LHCN-M2 (cell line): ENCODE measurements around the gene SMIM5. TPM values are rescaled to one million over a fixed set of nuclear protein-coding genes. Genes with fewer than 3 reads are reported as not detected.

Source experiments
- DNase-seq: peaks from one replicate; pipeline ENCODE4 v3.0.0-alpha.2; 2012; ENCODE audit warnings: low read depth
- total RNA-seq: library from RNA; depleted of rRNA; stranded (reverse); fragments of >200 nt; gene quantifications from 2 replicates; pipeline ENCODE4 v1.2.3, GENCODE V29; 2014

SMIM5 gene
- total RNA-seq, 1 experiment from 2014 or later: 0.17 TPM

- no peak for DNase-seq
Observed at GRCh38 chr17:75602644-75603043, 30.6 kb upstream of the SMIM5 start.

- DNase-seq: no peak
Observed at GRCh38 chr17:75603123-75603522, 30.1 kb upstream of the SMIM5 start.

- DNase-seq: no peak
Observed at GRCh38 chr17:75604034-75604695, 29.1 kb upstream of the SMIM5 start.

GRCh38 chr17:75605790-75606189, 27.4 kb upstream of the SMIM5 start:
- DNase-seq: no peak

GRCh38 chr17:75607086-75607485, 26.1 kb upstream of the SMIM5 start:
- DNase-seq: no peak

GRCh38 chr17:75610103-75610984, 22.9 kb upstream of the SMIM5 start:
- DNase-seq: peak; percentile 13

- no peak for DNase-seq
Observed at GRCh38 chr17:75611851-75612429, 21.3 kb upstream of the SMIM5 start.

- no peak for DNase-seq
Observed at GRCh38 chr17:75612906-75613626, 20.2 kb upstream of the SMIM5 start.

GRCh38 chr17:75614006-75614405, 19.2 kb upstream of the SMIM5 start:
- no peak for DNase-seq

GRCh38 chr17:75614556-75615270, 18.5 kb upstream of the SMIM5 start:
- no peak for DNase-seq

- no peak for DNase-seq
Observed at GRCh38 chr17:75615301-75615700, 17.9 kb upstream of the SMIM5 start.

- DNase-seq: no peak
Observed at GRCh38 chr17:75616521-75617122, 16.6 kb upstream of the SMIM5 start.

- no peak for DNase-seq
Observed at GRCh38 chr17:75617218-75617617, 16.0 kb upstream of the SMIM5 start.

GRCh38 chr17:75617675-75618074, 15.6 kb upstream of the SMIM5 start:
- no peak for DNase-seq

- DNase-seq: peak; percentile 21
Observed at GRCh38 chr17:75619506-75620431, 13.5 kb upstream of the SMIM5 start.

GRCh38 chr17:75621489-75621888, 11.7 kb upstream of the SMIM5 start:
- no peak for DNase-seq

- DNase-seq: no peak
Observed at GRCh38 chr17:75622076-75622475, 11.2 kb upstream of the SMIM5 start.

GRCh38 chr17:75622771-75623273, 10.4 kb upstream of the SMIM5 start:
- no peak for DNase-seq

GRCh38 chr17:75623386-75623785, 9.8 kb upstream of the SMIM5 start:
- no peak for DNase-seq

GRCh38 chr17:75624021-75624420, 9.2 kb upstream of the SMIM5 start:
- DNase-seq: no peak
